ENCODE data around the gene ALDH1L2.

- no peak for TF ChIP-seq POLR2AphosphoS5 (IDR thresholded peaks at IDR 0.05)
- no peak for TF ChIP-seq CTCF (IDR thresholded peaks at IDR 0.05 in 8 of 11, conservative IDR thresholded peaks at IDR 0.05 in 3 of 11)
Measured at GRCh38 chr12:105104762-105105161, 20.5 kb upstream of the ALDH1L2 start.
